22Rv1 (cell line): ENCODE results near the gene SNX25.

Experiments
- ZFX ChIP-seq: fragments of 450-650 bp; IDR thresholded peaks from 2 replicates; pipeline ENCODE4 v1.6.1; 2017; ENCODE audit warnings: antibody characterized with exemption, borderline replicate concordance
- TF ChIP-seq, protein P1 (sequence below): fragments of 450-650 bp; IDR thresholded peaks from 2 replicates; pipeline ENCODE4 v1.5.1; 2017; ENCODE audit warnings: mild to moderate bottlenecking

DNA sequence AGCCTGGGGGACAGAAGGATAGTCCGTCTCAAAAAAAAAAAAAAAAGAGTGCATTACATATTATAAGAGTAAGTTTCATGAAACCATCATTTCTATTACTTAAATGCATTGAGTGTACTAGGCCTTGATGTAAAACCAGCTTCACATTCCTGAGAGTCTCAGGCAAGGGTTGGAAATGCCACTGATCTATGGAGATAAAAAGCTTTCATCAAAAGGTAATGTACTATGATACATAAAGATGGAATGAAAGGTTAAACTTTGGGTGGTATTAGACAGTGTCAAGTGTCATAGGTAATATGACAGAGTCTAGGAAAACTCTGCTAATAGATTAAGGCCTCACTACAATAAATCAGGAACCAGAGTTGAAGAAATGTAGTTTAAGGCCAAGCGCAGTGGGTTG lies 13.0 kb upstream of the SNX25 start:
- TF ChIP-seq, protein P1, sequence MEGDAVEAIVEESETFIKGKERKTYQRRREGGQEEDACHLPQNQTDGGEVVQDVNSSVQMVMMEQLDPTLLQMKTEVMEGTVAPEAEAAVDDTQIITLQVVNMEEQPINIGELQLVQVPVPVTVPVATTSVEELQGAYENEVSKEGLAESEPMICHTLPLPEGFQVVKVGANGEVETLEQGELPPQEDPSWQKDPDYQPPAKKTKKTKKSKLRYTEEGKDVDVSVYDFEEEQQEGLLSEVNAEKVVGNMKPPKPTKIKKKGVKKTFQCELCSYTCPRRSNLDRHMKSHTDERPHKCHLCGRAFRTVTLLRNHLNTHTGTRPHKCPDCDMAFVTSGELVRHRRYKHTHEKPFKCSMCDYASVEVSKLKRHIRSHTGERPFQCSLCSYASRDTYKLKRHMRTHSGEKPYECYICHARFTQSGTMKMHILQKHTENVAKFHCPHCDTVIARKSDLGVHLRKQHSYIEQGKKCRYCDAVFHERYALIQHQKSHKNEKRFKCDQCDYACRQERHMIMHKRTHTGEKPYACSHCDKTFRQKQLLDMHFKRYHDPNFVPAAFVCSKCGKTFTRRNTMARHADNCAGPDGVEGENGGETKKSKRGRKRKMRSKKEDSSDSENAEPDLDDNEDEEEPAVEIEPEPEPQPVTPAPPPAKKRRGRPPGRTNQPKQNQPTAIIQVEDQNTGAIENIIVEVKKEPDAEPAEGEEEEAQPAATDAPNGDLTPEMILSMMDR = no peak
- TF ChIP-seq ZFX = no peak
